EH (cell line): ENCODE results near the gene DDA1.
"Not testable (repeated sequence)": the region's sequence is repeated elsewhere in the genome, so short reads cannot be mapped to it uniquely, and the experiment has no call there.

ENCODE experiments used
- DNase-seq: peaks from one replicate; pipeline ENCODE4 v3.0.0-alpha.2; 2015; ENCODE audit warnings: low read depth

The DDA1 gene

DNA sequence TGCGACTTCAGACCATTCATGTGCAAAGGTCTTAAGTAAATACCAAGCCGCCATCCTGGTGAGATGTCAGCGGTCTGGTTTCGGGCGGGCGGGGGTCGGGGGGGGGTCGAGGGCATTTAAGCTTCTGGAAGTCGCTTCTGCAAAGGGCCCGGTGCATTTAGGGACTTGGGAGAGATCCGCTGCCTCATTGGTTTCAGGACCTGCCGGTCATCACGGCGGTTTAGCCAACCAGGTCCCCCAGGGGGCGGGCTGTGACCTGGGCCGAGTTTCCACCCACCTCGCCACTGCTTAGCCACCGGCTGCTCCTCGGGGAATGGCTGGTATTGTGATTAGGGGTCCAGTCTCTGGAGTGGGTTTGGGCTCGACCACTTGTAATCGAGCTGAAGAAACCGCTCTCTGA lies 19.9 kb upstream of the DDA1 start:
- peak; percentile 82 for DNase-seq

DNA sequence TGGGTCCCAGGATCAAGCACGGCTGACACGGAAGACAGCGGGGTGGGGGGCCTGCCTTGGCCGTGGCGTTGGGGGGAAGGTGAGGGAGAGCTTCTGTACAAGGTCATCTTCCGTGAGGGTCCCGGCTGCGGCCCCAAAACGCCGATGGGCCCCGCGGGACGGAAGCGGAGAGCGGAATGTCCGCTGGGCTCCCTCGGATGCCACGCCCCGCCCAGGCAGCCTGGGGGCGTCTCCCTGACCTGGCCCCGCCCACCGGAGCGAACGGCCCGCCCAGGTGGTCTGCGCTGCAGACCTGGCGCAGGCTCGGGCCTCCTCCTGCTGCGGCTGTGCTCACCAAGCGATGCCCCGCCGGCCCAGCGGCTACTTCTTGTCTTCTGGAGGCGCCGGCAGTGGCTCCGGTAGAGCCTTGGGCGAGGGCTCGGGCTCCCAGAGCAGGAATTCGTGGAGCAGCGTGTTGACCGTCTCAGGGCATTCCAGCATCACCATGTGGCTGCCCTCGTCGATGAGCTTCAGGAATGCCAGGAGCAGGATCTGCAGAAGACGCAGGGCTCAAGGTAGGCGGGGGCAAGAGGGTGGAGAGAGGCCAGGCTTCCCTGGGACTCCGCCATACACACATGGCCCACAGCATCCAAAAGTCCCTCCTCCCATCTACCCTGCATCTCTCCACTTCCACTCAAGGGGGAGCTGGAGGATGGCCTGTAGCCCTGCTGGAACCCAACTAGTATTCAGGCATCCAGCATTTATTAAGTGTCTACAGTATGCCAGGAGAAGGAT lies 16.9 kb upstream of the DDA1 start:
- peak; percentile 91 for DNase-seq

DNA sequence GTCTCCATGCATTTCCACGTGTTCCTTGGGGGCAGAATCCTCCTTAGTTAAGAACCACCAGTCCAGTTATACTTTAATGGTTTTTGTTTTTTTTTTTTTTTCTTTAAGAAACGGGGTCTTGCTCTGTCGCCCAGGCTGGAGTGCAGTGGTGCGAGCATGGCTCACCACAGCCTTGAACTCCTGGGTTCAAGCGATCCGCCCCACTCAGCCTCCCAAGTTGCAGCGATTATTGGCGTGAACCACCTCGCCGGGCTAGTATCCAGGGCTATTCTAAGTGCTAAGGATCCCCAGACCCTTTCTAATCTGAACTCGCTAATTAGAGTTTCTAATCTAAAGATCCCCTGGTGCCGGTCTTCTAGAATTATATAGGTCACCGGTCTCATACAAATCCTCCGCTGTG lies 15.8 kb upstream of the DDA1 start:
- DNase-seq, result no peak

DNA sequence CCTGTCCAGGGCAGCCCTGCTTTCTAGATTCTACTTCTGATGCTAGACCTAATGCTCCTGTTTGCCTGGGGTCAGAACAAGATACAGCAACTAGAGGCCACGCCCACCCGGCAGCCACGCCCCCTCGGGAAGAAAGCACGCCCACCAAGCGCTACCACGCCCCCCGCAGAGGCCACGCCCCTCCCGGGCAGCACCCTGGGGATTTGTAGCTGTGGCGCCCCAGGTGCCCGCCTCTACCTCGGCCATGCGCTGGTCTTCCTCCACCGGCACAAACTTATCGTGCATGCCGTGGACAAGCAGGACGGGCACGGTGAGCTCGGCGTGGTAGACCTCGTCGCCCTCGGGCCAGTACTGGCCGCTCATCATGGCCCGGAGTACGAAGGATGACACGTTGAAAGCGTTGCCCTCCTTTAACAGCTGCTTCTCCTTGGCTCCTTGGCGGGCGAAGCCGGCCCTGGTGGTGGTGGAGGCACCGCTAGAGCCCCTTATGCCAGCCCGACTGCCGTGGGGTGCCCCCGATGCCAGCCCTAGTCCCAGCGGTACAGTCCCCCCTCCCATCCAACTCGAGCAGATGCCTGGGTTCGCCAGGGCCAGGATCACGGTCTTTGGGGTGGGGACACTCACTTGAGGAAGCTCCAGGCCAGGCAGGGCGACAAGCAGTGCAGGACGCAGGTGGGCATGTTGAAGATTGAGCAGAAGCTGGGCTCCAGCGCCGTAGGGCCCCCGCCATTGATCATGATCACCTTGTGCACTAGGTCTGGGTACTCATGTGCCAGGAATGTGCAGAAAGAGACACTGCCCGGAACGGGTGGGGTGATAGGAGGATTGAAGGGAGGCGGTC lies 15.1 kb upstream of the DDA1 start:
- peak; percentile 46 for DNase-seq

DNA sequence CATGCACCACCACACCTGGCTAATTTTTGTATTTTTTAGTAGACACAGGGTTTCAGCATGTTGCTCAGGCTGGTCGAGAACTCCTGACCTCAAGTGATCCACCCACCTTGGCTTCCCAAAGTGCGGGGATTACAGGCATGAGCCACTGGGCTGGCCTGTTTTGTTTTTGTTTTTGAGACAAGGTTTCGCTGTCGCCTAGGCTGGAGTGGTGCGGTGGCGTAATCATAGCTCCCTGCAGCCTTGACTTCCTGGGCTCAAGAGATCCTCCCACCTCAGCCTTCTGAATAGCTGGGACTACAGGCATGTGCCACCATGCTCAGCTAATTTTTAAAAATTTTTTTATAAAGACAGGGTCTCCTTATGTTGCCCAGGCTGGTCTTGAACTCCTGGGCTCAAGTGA lies 13.8 kb upstream of the DDA1 start:
- not testable (repeated sequence) for DNase-seq

DNA sequence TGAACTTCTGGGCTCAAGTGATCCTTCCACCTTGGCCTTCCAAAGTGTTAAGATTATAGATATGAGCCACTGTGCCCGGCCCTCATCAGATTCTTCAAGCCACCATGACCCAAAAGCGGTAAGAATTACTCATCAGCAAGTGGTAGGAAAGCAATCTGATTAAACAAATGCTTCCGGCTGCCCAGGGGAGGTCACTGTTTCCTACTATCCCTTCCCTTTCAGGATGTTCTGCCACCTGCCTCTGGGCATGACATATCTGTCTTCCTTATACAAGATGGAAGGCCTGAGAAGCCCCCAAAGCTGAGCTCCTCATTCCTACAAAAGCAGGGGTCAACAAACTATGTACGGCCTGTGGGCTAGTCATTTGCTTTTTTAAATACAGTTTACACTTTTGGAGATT lies 13.1 kb upstream of the DDA1 start:
- DNase-seq, result peak; percentile 63

DNA sequence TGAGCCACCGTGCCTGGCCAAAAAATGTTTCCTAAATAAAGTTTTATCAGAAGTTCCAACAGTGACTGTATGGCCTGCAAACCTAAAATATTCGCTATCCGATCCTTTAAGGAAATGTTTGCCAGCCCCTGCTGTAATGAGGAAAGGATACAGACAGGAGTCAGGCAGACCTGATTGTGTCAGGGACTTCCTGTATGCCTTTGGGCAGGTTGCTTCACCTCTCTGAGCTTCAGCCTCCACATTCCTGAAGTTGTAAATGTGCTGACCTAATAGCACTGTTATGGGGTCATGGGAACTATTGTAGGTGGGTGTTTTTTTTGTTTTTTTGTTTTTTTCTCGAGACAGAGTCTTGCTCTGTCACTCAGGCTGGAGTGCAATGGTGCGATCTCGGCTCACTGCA lies 12.4 kb upstream of the DDA1 start:
- peak; percentile 23 for DNase-seq

DNA sequence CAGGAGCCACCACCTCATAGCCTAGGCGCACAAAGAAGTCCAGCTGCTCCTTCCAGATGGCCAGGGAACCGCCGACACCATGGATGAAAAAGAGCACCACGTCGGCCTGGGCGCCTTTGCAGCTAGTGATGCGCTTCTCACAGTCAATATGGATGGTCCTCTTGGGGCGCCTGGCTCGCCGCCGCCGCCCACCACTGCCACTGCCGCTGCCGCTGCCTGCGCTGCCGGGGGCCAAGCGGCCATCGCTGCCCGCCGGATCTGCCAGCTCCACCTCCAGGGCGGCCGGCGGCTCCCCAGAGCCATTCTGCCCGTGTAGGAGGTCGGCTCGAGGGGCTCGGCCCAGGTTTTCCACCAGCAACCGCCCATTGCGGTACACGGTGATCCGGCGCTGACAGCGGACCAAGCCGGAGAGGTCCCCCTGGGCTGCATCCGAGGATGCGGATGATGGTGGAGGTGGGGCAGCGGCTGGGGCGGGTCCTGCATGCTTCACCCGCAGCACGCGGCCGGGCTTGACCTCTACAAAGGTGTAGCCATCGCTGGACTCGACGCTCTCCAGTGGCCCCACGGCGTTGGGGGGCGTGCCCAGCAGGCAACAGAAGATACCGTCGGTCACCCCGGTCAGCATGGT lies 8.3 kb upstream of the DDA1 start:
- DNase-seq, result no peak

DNA sequence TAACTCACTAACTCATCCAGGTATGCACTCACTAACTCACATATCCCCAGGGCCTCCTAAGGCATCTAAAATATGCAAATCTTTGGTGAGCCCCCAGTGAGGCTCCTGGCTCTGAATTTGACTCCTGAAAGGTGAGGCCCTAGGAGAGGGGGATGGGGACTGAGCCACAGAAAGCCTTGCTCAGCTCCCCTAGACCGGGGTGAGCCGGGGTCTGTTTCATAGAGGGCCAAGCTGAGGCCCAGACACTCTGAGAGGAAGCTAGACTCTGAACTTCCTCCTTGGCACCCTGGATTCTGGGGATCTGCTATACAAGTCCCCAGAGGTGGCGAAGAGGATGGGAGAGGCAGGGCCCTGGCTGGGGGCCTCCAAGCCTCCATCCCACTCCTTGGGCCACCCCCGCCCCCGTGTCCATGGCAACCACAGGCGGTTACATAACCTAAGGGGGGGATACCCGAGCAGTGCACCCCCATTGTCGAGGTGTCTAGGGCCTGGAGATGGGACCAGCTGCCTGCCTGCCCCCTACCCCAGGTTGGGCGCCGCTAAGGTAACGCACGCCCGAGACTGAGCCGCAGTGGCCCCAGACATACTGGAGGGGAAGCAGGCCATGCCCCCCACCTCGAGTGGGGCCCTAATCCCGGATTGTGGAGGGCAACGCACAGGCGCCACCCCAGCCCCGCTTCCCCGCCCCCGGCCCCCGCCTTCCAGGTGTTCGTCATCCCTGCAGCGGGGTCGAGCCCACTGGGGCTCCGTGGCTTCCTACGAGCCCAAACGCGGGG lies 6.8 kb upstream of the DDA1 start:
- DNase-seq, result no peak

DNA sequence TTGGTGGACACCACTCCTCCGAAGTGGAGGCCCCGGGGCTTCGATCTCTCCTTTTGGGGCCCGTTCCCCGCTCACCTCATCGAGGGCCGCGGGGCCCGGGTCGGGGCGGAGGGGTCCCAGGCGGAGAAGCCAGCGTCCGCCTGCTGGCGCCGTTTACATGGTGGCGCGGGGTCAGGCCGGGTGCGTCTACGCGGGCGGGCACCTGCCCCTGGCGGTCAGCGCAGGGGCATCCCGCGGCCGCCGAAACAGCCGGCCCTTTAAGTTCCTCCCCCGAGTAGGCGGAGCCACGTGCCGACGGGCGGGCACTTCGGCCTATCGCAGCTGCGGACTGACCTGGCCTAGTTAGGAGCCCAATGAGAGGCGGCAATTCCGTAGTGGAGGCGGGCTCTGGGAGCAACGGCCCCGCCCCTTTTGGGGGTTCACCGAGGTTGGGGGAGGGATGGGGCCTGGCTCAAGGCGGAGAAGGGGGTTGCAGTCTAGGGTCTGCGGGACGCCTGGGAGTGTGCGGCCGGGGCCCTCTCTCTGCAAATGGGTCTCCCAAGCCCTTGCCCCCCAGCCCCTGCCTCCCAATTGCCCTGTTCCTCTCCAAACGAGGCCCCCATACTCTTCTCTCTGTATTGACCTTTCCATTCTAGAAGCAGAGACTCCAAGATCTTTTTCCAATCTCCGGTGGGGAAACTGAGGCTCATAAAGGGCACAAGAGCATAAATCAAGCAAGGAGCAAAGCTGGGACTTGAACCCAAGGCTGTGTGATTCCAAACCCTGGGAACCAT lies 6.0 kb upstream of the DDA1 start, which contains the start of gene ABHD8:
TSS of gene ABHD8 (minus strand) at position 259 of the 773 bp plus-strand sequence. CDS start 1,809 bp downstream, outside the sequence.
- peak; percentile 92 for DNase-seq

DNA sequence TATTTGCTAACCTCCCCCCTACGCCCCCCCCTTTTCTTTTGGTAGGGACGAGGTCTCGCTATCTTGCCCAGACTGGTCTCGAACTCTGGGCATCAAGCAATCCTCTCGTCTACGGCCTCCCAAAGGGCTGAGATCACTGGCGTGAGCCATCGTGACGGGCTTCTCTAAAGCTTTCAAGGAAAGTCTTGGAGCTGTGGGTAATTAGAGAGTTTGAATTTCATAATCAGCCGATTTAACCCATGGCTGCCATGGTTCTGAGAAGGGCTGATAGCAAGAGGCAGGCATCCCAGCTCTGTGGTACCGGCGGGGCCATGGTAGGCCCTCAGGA lies 5.5 kb upstream of the DDA1 start:
- DNase-seq, result no peak

DNA sequence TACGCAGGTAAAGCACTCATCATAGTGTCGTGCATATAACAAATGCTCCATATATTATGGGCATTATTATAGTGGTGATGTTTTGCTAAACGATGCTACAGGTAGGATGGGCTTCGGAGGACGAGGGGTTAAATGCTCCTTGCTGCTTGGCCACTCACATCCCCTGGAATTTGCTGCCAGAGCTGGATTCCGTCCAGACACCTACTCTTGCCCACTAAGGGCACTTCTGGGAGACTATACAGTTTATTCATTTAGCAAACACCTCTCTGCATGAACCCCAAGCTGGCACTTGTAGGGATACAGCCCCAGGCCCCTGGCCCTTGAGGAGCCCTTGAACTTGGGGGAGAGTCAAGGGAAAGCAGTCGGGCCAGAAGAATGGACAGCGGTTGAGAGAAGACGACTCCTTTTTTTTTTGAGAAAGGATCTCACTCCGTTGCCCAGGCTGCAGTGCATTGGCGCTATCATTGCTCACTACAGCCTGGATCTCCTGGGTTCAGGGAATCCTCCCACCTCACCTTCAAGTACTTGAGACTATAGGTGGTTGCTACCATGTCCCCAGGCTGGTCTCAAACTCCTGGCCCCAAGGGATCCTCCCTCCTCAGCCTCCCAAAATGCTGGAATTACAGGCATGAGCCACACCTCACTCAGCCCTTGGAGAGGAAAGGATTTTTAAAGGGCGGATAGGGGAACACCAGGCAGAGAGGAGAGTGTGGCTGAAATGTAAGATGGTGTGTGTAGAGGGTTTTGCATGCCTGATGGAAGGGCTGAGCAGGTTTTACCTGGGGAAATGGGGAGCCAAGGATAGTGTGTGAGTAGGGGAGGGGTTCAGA lies 4.8 kb upstream of the DDA1 start:
- DNase-seq, result no peak

DNA sequence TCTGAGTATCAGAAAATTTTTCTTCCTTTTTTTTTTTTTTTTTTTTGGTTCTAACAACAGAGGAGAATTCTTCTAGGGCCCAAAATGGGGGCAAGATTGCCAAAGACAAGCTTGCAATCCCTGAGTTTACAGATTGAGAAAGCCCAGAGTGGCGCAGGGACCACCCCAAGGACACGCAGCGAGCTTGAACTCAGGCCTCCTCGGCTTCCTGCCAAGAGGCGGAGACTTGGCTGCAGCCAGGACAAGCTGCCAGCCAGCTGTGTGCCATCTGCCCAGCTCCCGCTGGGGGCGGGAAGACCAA lies 4.2 kb upstream of the DDA1 start:
- DNase-seq, result no peak

DNA sequence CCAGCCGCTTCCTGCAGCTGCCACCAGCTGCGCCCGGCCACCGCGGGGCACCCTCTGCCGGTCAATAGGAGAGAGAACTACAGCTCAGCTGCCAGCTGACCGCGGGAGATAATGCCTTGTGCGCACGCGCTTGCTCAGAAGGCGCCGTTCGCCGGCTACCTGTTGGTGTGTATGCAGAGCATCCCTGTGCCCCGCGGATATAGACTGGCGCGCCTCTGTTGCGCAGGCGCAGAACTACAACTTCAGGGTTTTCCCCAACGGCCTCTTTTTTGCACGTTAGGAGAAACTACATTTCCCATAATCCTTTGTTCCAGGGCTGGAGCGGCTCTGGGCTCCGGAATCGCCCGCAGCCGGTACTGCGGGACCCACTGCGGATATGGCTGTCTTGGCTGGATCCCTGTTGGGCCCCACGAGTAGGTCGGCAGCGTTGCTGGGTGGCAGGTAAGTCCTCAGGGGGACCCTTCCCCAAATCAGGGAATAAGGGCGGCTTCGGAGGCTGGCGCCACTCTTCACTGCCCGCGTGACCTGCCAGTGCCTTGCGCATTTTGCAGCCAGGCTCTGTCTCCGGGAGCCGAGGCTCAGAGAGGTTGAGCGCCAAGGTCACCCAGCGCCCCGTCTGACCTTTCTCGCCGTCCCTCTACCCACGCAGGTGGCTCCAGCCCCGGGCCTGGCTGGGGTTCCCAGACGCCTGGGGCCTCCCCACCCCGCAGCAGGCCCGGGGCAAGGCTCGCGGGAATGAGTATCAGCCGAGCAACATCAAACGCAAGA lies 3.7 kb upstream of the DDA1 start, which contains the start of gene MRPL34:
TSS of gene MRPL34 (plus strand) at position 356 of the 768 bp plus-strand sequence. CDS start at position 377, 21 bp downstream.
- DNase-seq, result peak; percentile 99

DNA sequence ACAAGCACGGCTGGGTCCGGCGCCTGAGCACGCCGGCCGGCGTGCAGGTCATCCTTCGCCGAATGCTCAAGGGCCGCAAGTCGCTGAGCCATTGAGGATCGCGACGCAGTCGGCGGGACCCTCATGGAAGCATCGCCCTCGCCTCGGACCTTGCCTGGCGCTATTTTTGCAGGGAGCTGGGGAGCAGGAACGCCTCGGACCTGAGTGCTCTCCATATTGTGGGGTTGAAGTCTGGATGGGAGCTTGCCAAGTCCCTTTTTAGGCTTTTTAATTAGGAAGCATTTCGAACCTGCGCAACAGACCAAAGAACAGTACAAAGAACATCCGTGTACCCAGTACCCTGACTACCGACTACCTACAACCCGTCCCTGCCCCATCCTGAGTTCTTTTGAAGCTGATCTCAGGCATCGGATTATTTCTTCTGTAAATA lies 3.1 kb upstream of the DDA1 start:
- no peak for DNase-seq

DNA sequence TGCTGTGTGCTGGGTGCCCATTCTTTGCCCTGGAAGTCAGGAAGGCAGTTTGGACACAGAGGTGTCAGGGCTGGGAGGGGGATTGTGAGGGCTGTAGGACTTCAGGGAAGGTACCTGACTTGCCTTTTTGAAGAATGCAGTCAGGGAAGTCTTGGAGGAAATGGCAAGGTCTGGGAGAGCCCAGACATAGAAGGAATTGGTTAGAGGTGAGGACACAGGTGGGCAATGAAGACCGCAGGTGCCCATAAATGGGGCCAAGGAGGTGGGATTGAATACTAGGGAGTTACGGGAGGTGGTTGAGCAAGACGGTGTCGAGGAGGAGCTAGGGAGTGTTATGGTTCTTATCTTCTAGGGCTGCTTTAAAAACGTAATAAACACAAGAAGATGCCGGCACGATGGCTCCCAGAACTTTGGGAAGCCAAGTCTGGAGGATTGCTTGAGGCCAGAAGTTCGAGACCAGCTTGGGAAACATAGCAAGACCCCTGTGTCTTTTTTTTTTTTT lies 1.4 kb upstream of the DDA1 start:
- DNase-seq, result no peak

DNA sequence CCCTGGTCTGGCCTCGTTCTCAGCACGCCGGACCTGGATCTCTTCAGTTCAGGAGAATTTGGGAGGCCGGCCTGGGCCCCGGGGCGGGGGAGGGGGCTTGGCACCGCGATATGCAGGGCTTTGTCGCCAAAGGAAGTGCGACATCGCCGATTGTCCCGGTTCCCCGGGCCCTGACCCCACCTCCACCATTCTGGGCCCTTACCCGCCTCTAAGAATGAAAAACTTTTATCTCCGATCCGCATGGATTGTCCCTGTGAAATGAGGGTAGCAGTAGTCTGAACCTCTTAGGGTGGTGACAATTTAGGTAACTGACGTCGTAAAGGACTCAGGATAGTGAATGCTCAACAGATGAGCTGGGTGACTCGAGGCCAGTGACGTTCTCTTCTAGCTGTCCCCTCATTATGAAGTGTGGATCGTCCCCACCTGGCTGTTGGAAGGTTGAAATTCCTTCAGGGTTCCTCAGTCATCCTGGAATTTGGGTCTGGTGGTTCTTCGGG lies 650 bp downstream of the DDA1 start:
- no peak for DNase-seq

DNA sequence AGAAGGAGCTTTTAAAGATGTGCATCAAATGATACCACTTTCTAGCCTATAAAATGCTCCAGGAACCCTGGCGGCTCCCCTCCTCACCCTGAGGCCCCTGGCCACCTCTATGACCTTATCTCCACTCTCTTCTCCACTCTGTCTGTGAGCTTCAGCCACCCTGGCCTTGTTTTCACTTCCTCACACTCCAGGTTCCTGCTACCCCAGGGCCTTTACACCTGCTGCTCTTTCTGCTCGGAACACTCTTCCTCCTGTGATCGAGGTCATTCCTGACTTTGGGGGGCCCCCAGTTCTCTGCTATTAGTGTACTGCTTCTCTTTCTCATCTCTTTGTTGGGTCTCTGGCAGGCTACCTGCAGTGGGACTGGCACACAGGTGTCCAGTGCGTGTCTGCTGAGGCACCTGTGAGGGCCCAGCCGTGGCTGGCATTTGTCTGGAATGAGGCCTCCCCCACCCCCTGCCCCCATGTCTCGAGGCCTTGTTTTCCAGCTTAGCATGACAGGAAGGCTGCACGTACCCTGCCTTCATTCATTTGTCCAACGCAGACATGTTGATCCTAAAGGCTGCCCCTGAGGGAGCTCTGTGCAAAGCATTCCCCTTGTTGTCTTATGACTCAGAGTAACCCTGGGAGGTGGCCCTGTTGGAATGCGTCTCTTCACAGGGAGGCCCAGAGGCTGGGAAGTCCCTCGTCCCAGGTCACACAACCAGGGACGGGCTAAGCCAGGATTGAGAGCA lies 2.3 kb downstream of the DDA1 start:
- DNase-seq, result peak; percentile 87
